ENCODE measurements around the gene MOB3A.

DNA sequence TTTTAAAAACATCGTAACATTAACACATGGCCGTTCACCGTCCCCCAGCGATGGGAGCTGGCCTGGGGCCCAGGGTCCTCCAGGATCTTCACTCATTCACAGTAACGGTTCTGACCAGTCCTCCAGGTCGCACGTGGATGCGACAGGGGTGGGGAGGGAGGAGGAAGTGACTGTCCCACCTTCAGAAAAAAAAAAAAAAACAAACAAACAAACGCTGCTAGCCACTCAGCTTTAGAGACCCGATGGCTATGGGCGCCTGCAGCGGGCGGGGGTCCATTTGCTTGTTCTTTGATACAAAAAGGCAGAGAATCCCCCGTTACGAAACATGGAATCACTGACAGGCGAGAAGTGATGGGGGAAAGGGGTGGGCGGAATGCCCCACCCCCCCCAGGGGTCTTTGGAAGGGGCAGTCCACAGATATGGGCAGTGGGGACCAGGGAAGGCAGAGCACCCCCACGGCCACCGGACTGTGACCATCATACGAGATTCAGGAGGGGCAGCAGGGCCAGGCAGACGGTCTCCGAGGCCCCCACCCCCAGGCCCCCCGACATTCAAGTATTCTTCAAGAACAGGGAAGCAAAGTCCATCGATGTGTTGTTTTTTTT, 58.4 kb downstream of the MOB3A start:
- TF ChIP-seq EZH2phosphoT487 (IDR thresholded peaks at IDR 0.05; ENCODE audit: insufficient read depth, low read depth): no peak
- TF ChIP-seq EZH2 (IDR thresholded peaks at IDR 0.05; ENCODE audit: insufficient read depth, poor library complexity, severe bottlenecking): no peak
